GM12878 (cell line): ENCODE data around the gene MCOLN2. TPM values are rescaled to one million over a fixed set of nuclear protein-coding genes. Genes with fewer than 3 reads are reported as not detected.

Experiments used
- ATAC-seq: fragments of 200-7000 bp; cut with Tn5 transposase; 3 replicates; pipeline ENCODE4 v1.9.1; 2020; ENCODE audit warnings: mild to moderate bottlenecking, moderate library complexity
- BruUV-seq: library from RNA; stranded (reverse); fragments of 400-500 nt; replicated peaks from 2 replicates; lab custom pipeline; 2021; lab: Mats Ljungman, UMichigan
- CTCF ChIA-PET: fragments of 300-600 bp; sonication (Branson Sonifier 250); formaldehyde crosslinking; extraction: SDS; loops from one replicate; lab custom pipeline; 2021; ENCODE audit warnings: inconsistent platforms; lab: Yijun Ruan, JAX
- POLR2A ChIA-PET: fragments of 350-600 bp; formaldehyde crosslinking; extraction: SDS; loops from one replicate; lab custom pipeline; 2021; ENCODE audit warnings: inconsistent platforms; lab: Charles Lee
- RAD21 ChIA-PET: fragments of 300-600 bp; sonication (Branson Sonifier 250); formaldehyde crosslinking; loops from one replicate; lab custom pipeline; 2023; ENCODE audit warnings: antibody characterized with exemption; ENCODE audit not compliant: unreplicated experiment; lab: Charles Lee
- SMC1A ChIA-PET: fragments of 300-600 bp; sonication (Branson Sonifier 250); formaldehyde crosslinking; loops from one replicate; lab custom pipeline; 2023; ENCODE audit not compliant: unreplicated experiment, uncharacterized antibody; lab: Charles Lee
- DNase-seq: peaks from one replicate; pipeline ENCODE4 v3.0.0-alpha.2; 2011; ENCODE audit warnings: low read depth, low spot score
- FAIRE-seq: peaks from 3 replicates; lab custom pipeline; 2011; peaks lifted over from hg19 to GRCh38; lab: Jason Lieb, UNC
- H2AFZ ChIP-seq: 2 replicates; pipeline ENCODE4 v1.6.0; 2011; ENCODE audit warnings: low read depth, low read length, control low read depth; ENCODE audit not compliant: control insufficient read depth
- H3K27ac ChIP-seq: 2 replicates; pipeline ENCODE4 v1.5.1; 2011; ENCODE audit warnings: control low read depth; ENCODE audit not compliant: control insufficient read depth, insufficient read depth
- H3K27me3 ChIP-seq, 2 experiments: replicated peaks in 1 of 2; 2 replicates each; pipeline versions ENCODE4 v1.6.0 to v1.6.1; 2011; ENCODE audit warnings: low read length in 1 of 2; ENCODE audit not compliant: control insufficient read depth in 2 of 2, insufficient read depth in 2 of 2
- H3K36me3 ChIP-seq, 2 experiments: 2 replicates each; pipeline ENCODE4 v1.5.1; 2011; ENCODE audit warnings: low read length in 1 of 2; ENCODE audit not compliant: control insufficient read depth in 2 of 2, insufficient read depth in 2 of 2
- H3K4me1 ChIP-seq: 2 replicates; pipeline ENCODE4 v1.6.1; 2011; ENCODE audit warnings: mild to moderate bottlenecking, low read length, moderate library complexity, mixed read lengths; ENCODE audit not compliant: control insufficient read depth, insufficient read depth
- H3K4me2 ChIP-seq: 2 replicates; pipeline ENCODE4 v1.6.0; 2011; ENCODE audit warnings: control low read depth; ENCODE audit not compliant: control insufficient read depth, insufficient read depth
- H3K4me3 ChIP-seq: fragments of 200-600 bp; sonication (generic); 2 replicates; pipeline ENCODE4 v1.5.1; 2016
- H3K79me2 ChIP-seq: 2 replicates; pipeline ENCODE4 v1.6.0; 2011; ENCODE audit warnings: low read length; ENCODE audit not compliant: control insufficient read depth, insufficient read depth
- H3K9ac ChIP-seq: 2 replicates; pipeline ENCODE4 v1.8.0; 2011; ENCODE audit warnings: low read length, control low read depth, mixed read lengths; ENCODE audit not compliant: control insufficient read depth, insufficient read depth
- H3K9me3 ChIP-seq: replicated peaks from 3 replicates; pipeline ENCODE4 v1.5.1; 2011; ENCODE audit warnings: mild to moderate bottlenecking, low read length; ENCODE audit not compliant: control insufficient read depth, insufficient read depth
- H4K20me1 ChIP-seq: 2 replicates; pipeline ENCODE4 v1.6.0; 2011; ENCODE audit not compliant: control insufficient read depth, insufficient read depth
- ATF7 ChIP-seq: fragments of 450-650 bp; IDR thresholded peaks from 2 replicates; pipeline ENCODE4 v1.6.1; 2016; ENCODE audit warnings: low read depth, mild to moderate bottlenecking
- BCLAF1 ChIP-seq: fragments of 450-650 bp; IDR thresholded peaks from 2 replicates; pipeline ENCODE4 v1.6.1; 2017; ENCODE audit warnings: antibody characterized with exemption, mild to moderate bottlenecking, moderate library complexity
- BMI1 ChIP-seq: fragments of 450-650 bp; IDR thresholded peaks from 2 replicates; pipeline ENCODE4 v1.6.1; 2016; ENCODE audit warnings: mild to moderate bottlenecking, moderate library complexity, borderline replicate concordance
- EGR1 ChIP-seq, 2 experiments: IDR thresholded peaks; 1 replicate in 1 of 2; 2 replicates in 1 of 2; pipeline ENCODE4 v1.6.1; 2011 to 2012; ENCODE audit warnings: low read depth in 2 of 2, low read length in 2 of 2, borderline replicate concordance in 1 of 2, mild to moderate bottlenecking in 1 of 2, moderate library complexity in 1 of 2
- EP300 ChIP-seq, 2 experiments: fragments of 150-350 bp in 1 of 2; IDR thresholded peaks; 2 replicates each; pipeline ENCODE4 v1.6.1; 2011 to 2012; ENCODE audit warnings: low read depth in 2 of 2, low read length in 2 of 2, borderline replicate concordance in 1 of 2, improper control_type of control experiment in 1 of 2, inconsistent platforms in 1 of 2; ENCODE audit not compliant: control insufficient read depth in 1 of 2
- HCFC1 ChIP-seq: fragments of 150-350 bp; IDR thresholded peaks from 2 replicates; pipeline ENCODE4 v1.6.1; 2014; ENCODE audit warnings: low read length
- HDGF ChIP-seq: fragments of 450-650 bp; IDR thresholded peaks from 2 replicates; pipeline ENCODE4 v1.6.1; 2016; ENCODE audit warnings: antibody characterized with exemption
- IKZF2 ChIP-seq, 2 experiments: fragments of 450-650 bp; IDR thresholded peaks; 2 replicates each; pipeline ENCODE4 v1.6.1; 2017; ENCODE audit warnings: mild to moderate bottlenecking in 2 of 2, moderate library complexity in 2 of 2
- IRF5 ChIP-seq: fragments of 450-650 bp; IDR thresholded peaks from 2 replicates; pipeline ENCODE4 v1.6.1; 2017; ENCODE audit warnings: borderline replicate concordance
- KLF5 ChIP-seq: fragments of 450-650 bp; IDR thresholded peaks from 2 replicates; pipeline ENCODE4 v1.6.1; 2014; ENCODE audit warnings: mild to moderate bottlenecking; ENCODE audit not compliant: partially characterized antibody
- LARP7 ChIP-seq: fragments of 450-650 bp; IDR thresholded peaks from 2 replicates; pipeline ENCODE4 v1.6.1; 2017; ENCODE audit warnings: mild to moderate bottlenecking
- MTA3 ChIP-seq: IDR thresholded peaks from 2 replicates; pipeline ENCODE4 v1.6.1; 2012; ENCODE audit warnings: low read length, inconsistent platforms, borderline replicate concordance
- NBN ChIP-seq: fragments of 450-650 bp; IDR thresholded peaks from 2 replicates; pipeline ENCODE4 v1.6.1; 2016
- PAX8 ChIP-seq: fragments of 450-650 bp; IDR thresholded peaks from 2 replicates; pipeline ENCODE4 v1.6.1; 2017; ENCODE audit warnings: mild to moderate bottlenecking, moderate library complexity
- PML ChIP-seq: IDR thresholded peaks from 2 replicates; pipeline ENCODE4 v1.6.1; 2012; ENCODE audit warnings: low read length, inconsistent platforms
- SMAD1 ChIP-seq: fragments of 450-650 bp; IDR thresholded peaks from 2 replicates; pipeline ENCODE4 v1.6.1; 2018; ENCODE audit warnings: mild to moderate bottlenecking, low read depth; ENCODE audit not compliant: partially characterized antibody
- TCF7 ChIP-seq: IDR thresholded peaks from 2 replicates; pipeline ENCODE4 v1.6.1; 2014; ENCODE audit warnings: antibody characterized with exemption, borderline replicate concordance
- YBX1 ChIP-seq: fragments of 450-650 bp; IDR thresholded peaks from 2 replicates; pipeline ENCODE4 v1.6.1; 2016; ENCODE audit warnings: antibody characterized with exemption
- WGBS: methylation state at CpG from one replicate; pipeline ENCODE4 v1.1.6; 2016; ENCODE audit warnings: low lambda C conversion rate; ENCODE audit not compliant: insufficient replicate concordance, insufficient coverage; ENCODE audit errors: missing lambda C conversion rate; 5-methylcytosine and 5-hydroxymethylcytosine counted together
- in situ Hi-C: fragments of 300-500 bp; cut with MboI; formaldehyde crosslinking; loops from 9 replicates; pipeline ENCODE4 v1.14.3; 2018; ENCODE audit warnings: mixed read lengths
- intact Hi-C: fragments of 100-400 bp; cut with micrococcal nuclease; formaldehyde crosslinking; loops from one replicate; pipeline ENCODE4 v1.14.2; 2022; ENCODE audit not compliant: unreplicated experiment
- polyA plus RNA-seq, 11 experiments: library from polyadenylated mRNA; depleted of rRNA in 4 of 11; unstranded in 6 of 11; stranded (reverse) in 5 of 11; fragments of >200 nt; fragmentation: Nextera tagmentation in 4 of 11; fragmentation: Illumina TruSeq in 1 of 11; extraction: Ambion mirVana in 4 of 11; extraction: Trizol in 1 of 11; gene quantifications; 1 replicate in 1 of 11; 2 replicates in 10 of 11; pipeline versions ENCODE4 v1.2.1 to v1.2.3, GENCODE V29; 2011 to 2016; ENCODE audit warnings: inconsistent platforms in 2 of 11, missing spikeins in 2 of 11, low read depth in 1 of 11
- total RNA-seq, 4 experiments: library from RNA; depleted of rRNA in 3 of 4; stranded (reverse); fragments of >200 nt in 3 of 4; fragmentation: Illumina TruSeq in 1 of 4; extraction: Trizol in 1 of 4; gene quantifications; 2 replicates each; pipeline versions ENCODE4 v1.2.1 to v1.2.3, GENCODE V29; 2013 to 2021

Gene MCOLN2
- total and polyA plus RNA-seq, 10 of the 15 experiments (the other 5 are each of a cell fraction or from before 2014, with no cell fraction given): 25.9 to 233 (median 109) TPM

GRCh38 chr1:84889437-84889836 lies 107.5 kb downstream of the MCOLN2 start:
- no peak for FAIRE-seq
- Histone ChIP-seq H3K79me2 (no peaks in the 10 kb centered on the region), H3K9me3 (no peaks in the 10 kb centered on the region), H3K9ac (no peak overlapping the region), H3K27ac (no peak overlapping the region), H3K36me3 (no peaks in the 10 kb centered on the region), H3K4me1 (no peaks in the 10 kb centered on the region), H3K4me2 (no peak overlapping the region), H2AFZ (no peak overlapping the region), H4K20me1 (no peaks in the 10 kb centered on the region), H3K27me3 (peaks cover 7 to 14% of the 10 kb centered on the region in 2 experiments), H3K4me3 (no peak overlapping the region)
- CTCF ChIA-PET: no interaction called here
- TF ChIP-seq PAX8 (no peak), HCFC1 (no peak), TCF7 (no peak), NBN (no peak), SMAD1 (no peak), EGR1 (IDR thresholded peaks at IDR 0.05; ENCODE audit: borderline replicate concordance in 1 of 2, low read depth in 2 of 2, low read length in 2 of 2) (no peak), BMI1 (no peak), KLF5 (no peak), MTA3 (no peak)
- SMC1A ChIA-PET: no interaction called here
- ATAC-seq: no peak
- 41% methylated on average over 5 of the region's 5 CpGs for WGBS
- in situ Hi-C loops: no loop called here
- POLR2A ChIA-PET: no interaction called here
- intact Hi-C loops: no loop called here
- no peak for DNase-seq
- no TSS peak for BruUV-seq
- RAD21 ChIA-PET: no interaction called here

- CTCF ChIA-PET: interaction anchor here (0.6 kb wide), 1 partner anchor 366 kb away, joined by 3 read pairs; no protein-coding TSS in a partner anchor
- ATAC-seq: no peak
- RAD21 ChIA-PET: no interaction called here
- no peak for DNase-seq
- H3K36me3 ChIP-seq: no peaks in the 10 kb centered on the region
- H4K20me1 ChIP-seq: no peaks in the 10 kb centered on the region
- BruUV-seq: no TSS peak
- no peak overlapping the region for H3K27ac ChIP-seq
- POLR2A ChIA-PET: no interaction called here
- no peak overlapping the region for H3K4me2 ChIP-seq
- intact Hi-C loops: no loop called here
- H2AFZ ChIP-seq: no peak overlapping the region
- H3K4me3 ChIP-seq: no peak overlapping the region
- no peak for FAIRE-seq
- no peaks in the 10 kb centered on the region for H3K4me1 ChIP-seq
- no peak overlapping the region for H3K9ac ChIP-seq
- no peaks in the 10 kb centered on the region for H3K79me2 ChIP-seq
- H3K9me3 ChIP-seq: no peaks in the 10 kb centered on the region
- in situ Hi-C loops: no loop called here
- peaks cover 6 to 10% of the 10 kb centered on the region in 2 experiments for H3K27me3 ChIP-seq
- SMC1A ChIA-PET: no interaction called here
- no peak for TF ChIP-seq HDGF
- TF ChIP-seq LARP7: no peak
- TF ChIP-seq BCLAF1: no peak
- no peak for TF ChIP-seq MTA3
- no peak for TF ChIP-seq ATF7
- TF ChIP-seq EP300 (IDR thresholded peaks at IDR 0.05; ENCODE audit: borderline replicate concordance in 1 of 2, control insufficient read depth in 1 of 2, low read depth in 2 of 2, low read length in 2 of 2): no peak
- no peak for TF ChIP-seq IKZF2 (IDR thresholded peaks at IDR 0.05)
- TF ChIP-seq IRF5: no peak
- TF ChIP-seq PML: no peak
- no peak for TF ChIP-seq YBX1
Observed at GRCh38 chr1:84888753-84889152, 108.2 kb downstream of the MCOLN2 start.
